Measurements from ENCODE around the gene FAM168A. TPM values are rescaled to one million over a fixed set of nuclear protein-coding genes. Genes with fewer than 3 reads are reported as not detected.
"Not testable (repeated sequence)": the region's sequence is repeated elsewhere in the genome, so short reads cannot be mapped to it uniquely, and the experiment has no call there.

Gene FAM168A
- total RNA-seq, 4 donors from 2014 or later: 22.2 to 35.7 (median 30.4) TPM

DNA sequence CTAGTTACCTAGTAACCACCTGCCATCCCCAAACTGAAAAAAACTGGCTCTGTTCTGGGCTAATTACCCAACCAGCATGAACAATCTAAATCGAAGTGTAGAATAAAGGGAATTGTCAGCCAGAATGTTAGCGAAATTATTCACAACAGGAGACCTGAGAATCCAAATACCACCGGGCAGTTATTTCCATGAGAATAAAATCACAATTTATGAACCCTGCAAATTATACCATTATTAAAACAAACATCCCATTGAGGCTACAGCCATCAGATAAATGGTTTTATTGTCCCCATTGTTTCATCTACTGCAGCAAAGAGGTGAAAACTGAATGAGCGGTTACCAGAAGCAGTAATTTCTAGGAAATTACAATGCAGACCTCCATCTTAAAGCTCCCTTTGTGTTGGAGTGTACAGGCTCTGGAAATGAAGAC lies 21.7 kb downstream of the FAM168A start:
- Histone ChIP-seq H3K36me3 (no peaks in the 10 kb centered on the region), H3K27ac (no peak overlapping the region), H3K27me3 (no peaks in the 10 kb centered on the region), H3K4me1 (peaks cover 0 to 4% (median 0%) of the 10 kb centered on the region in 4 donors), H3K4me3 (no peak overlapping the region), H3K9me3 (no peaks in the 10 kb centered on the region)
- no peak for TF ChIP-seq POLR2A (IDR thresholded peaks at IDR 0.05)
- TF ChIP-seq, protein P1, sequence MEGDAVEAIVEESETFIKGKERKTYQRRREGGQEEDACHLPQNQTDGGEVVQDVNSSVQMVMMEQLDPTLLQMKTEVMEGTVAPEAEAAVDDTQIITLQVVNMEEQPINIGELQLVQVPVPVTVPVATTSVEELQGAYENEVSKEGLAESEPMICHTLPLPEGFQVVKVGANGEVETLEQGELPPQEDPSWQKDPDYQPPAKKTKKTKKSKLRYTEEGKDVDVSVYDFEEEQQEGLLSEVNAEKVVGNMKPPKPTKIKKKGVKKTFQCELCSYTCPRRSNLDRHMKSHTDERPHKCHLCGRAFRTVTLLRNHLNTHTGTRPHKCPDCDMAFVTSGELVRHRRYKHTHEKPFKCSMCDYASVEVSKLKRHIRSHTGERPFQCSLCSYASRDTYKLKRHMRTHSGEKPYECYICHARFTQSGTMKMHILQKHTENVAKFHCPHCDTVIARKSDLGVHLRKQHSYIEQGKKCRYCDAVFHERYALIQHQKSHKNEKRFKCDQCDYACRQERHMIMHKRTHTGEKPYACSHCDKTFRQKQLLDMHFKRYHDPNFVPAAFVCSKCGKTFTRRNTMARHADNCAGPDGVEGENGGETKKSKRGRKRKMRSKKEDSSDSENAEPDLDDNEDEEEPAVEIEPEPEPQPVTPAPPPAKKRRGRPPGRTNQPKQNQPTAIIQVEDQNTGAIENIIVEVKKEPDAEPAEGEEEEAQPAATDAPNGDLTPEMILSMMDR (IDR thresholded peaks at IDR 0.05): no peak
- no peak for DNase-seq

DNA sequence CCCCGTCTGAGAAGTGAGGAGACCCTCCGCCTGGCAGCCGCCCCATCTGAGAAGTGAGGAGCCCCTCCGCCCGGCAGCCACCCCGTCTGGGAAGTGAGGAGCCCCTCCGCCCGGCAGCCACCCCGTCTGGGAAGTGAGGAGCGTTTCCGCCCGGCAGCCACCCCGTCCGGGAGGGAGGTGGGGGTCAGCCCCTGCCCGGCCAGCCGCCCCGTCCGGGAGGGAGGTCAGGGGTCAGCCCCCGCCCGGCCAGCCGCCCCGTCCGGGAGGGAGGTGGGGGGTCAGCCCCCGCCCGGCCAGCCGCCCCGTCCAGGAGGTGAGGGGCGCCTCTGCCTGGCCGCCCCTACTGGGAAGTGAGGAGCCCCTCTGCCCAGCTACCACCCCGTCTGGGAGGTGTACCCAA lies 25.9 kb downstream of the FAM168A start:
- H3K9me3 ChIP-seq, H3K36me3 ChIP-seq, H3K4me1 ChIP-seq, DNase-seq, H3K4me3 ChIP-seq, H3K27me3 ChIP-seq, H3K27ac ChIP-seq: not testable (repeated sequence)

DNA sequence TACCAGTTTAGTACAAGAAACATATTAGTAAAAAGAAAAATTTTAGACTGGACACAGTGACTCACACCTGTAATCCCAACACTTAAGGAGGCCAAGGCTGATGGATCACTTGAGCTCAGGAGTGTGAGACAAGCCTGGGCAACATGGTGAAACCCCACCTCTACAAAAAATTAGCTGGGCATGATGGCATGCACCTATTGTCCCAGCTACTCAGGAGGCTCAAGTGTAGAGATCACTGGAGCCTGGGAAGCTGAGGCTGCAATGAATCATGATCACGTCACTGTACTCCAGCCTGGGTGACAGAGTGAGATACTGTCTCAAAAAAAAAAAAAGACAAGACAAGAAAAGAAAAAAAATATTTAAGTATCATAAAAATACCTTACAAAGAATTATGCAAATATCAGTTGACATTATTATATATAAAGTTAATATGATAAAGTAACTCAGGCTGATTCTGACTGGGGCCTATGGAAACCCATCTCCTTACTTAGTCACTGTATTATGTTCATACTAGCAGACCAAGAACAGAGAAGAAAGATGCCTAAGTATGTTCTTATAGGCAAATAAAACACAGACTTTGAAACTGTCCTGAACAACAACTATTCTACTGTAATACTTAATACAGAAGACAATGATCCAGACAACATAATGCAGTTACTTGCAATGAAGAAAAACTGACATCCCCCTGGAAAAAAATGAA lies 27.3 kb downstream of the FAM168A start:
- Histone ChIP-seq H3K27ac (no peak overlapping the region), H3K4me1 (no peaks in the 10 kb centered on the region), H3K4me3 (no peak overlapping the region), H3K27me3 (no peaks in the 10 kb centered on the region), H3K9me3 (no peaks in the 10 kb centered on the region), H3K36me3 (peaks cover 0 to 4% (median 0%) of the 10 kb centered on the region in 3 donors)
- TF ChIP-seq POLR2A (IDR thresholded peaks at IDR 0.05): no peak
- TF ChIP-seq, protein P1 (IDR thresholded peaks at IDR 0.05): no peak
- no peak for DNase-seq

DNA sequence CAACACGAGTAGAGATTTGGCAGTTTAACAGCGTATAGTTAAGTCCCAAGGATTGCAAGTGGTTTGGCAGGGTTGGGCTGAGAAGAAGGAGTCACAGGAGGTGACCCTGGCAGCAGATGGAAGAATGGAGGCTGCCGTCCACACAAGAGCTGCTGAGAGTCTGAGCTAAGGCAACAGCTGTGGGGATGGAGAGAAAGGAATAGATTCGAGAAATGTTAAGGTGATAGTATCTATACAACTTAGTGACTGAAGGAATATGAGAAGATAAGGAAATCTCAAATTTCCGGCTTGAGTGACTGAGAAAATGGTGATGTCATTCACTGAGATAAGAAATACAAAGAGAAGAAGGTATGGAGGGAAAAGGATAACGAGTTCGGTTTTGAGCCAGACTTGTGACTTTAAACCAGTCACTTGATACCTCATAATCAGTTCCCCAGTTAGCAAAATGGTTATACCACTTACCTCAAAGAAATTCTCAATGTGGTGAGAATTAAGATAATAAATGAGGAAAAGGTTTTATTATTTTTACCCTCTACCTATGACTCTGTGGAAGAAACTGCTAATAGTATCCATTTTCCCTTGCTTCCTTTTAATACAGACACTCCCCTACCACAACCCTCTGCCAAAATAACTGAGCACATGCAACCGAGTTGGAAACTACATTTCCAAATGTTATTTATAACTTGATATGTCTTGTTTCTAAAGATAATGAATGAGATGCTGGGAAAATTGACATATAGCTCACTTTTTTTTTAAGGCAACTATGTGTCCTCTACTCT lies 30.7 kb downstream of the FAM168A start:
- Histone ChIP-seq H3K9me3 (no peaks in the 10 kb centered on the region), H3K4me3 (no peak overlapping the region), H3K27me3 (no peaks in the 10 kb centered on the region), H3K36me3 (peaks cover 0 to 4% (median 0%) of the 10 kb centered on the region in 3 donors), H3K4me1 (no peaks in the 10 kb centered on the region), H3K27ac (no peak overlapping the region)
- DNase-seq: no peak
- TF ChIP-seq, protein P1 (IDR thresholded peaks at IDR 0.05): no peak
- no peak for TF ChIP-seq POLR2A (IDR thresholded peaks at IDR 0.05)

DNA sequence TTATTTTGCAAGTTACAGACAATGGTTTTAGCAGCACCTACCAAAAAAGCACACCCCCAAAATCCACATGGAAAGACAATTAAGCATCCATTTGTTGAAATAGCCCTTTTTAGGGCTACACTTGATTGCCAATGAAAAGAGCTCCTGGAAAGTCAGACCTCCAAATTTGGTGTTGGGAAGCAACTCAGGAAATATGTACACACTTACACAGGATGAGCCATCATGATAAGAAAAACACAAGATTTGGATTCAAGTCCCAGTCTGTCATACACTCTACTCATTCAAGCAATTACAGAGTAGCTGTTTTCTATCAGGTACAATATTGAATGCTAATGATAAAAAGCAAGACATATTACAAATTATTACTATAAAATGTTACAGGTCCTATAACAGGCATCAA lies 31.5 kb downstream of the FAM168A start:
- no peak for DNase-seq
- no peaks in the 10 kb centered on the region for H3K4me1 ChIP-seq
- no peaks in the 10 kb centered on the region for H3K9me3 ChIP-seq
- peaks cover 0 to 4% (median 0%) of the 10 kb centered on the region in 3 donors for H3K36me3 ChIP-seq
- no peak overlapping the region for H3K27ac ChIP-seq
- H3K4me3 ChIP-seq: no peak overlapping the region
- H3K27me3 ChIP-seq: no peaks in the 10 kb centered on the region
- TF ChIP-seq, protein P1 (IDR thresholded peaks at IDR 0.05): no peak
- TF ChIP-seq POLR2A (IDR thresholded peaks at IDR 0.05): no peak

DNA sequence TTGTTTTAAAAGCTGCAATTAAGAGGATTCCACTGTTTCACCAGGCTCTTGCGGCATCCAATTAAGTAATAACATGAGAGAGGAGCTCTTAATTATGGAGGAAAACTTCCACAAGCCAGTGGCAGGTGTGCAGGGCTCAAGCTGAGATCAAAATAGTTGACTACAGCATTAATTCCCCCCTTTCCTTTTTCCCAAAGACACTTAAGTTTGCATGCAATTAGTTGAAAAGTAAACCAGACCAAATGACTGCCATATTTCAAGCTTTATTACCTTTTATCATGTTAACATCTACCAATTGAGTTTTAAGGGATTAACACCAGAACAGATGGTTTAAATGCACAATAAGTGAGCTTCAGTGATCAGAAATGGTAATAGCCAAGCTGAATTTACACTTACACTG lies 32.1 kb downstream of the FAM168A start:
- no peak overlapping the region for H3K27ac ChIP-seq
- no peak for TF ChIP-seq POLR2A (IDR thresholded peaks at IDR 0.05)
- TF ChIP-seq, protein P1 (IDR thresholded peaks at IDR 0.05): no peak
- H3K9me3 ChIP-seq: no peaks in the 10 kb centered on the region
- no peaks in the 10 kb centered on the region for H3K27me3 ChIP-seq
- H3K36me3 ChIP-seq: peaks cover 0 to 4% (median 0%) of the 10 kb centered on the region in 3 donors
- no peaks in the 10 kb centered on the region for H3K4me1 ChIP-seq
- DNase-seq: no peak
- no peak overlapping the region for H3K4me3 ChIP-seq

Data from Peyer's patch (tissue), 4 donors.